ENCODE data around the gene APOL6. TPM values are rescaled to one million over a fixed set of nuclear protein-coding genes. Genes with fewer than 3 reads are reported as not detected.

APOL6 gene
- total RNA-seq, 1 donor from 2014 or later = 1.2 TPM

DNA sequence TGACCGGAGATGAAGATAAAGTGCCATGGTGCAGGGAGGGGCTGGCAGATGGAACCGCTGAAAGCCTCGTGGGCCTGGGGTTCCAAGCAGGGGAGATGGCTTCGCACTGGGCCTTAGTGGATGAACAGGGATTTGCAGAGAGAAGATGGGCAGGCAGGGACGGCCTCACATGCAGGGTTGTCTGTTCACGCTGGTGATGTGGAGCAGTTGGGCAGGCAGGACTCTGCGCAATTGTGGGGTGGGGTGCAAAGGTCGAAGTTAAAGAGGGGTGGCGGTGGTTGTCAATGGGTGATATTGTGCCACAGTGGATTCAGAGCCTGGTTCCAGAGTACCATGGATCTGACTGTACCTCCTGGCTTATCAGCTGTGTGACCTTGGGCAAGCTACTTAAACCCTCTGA, 39.0 kb upstream of the APOL6 start:
- no peak overlapping the region for H3K27ac Mint-ChIP-seq
- DNase-seq (ENCODE audit: low spot score in 2 of 2, unreplicated experiment in 2 of 2) = no peak
- H3K4me1 Mint-ChIP-seq = peaks cover 16% of the 10 kb centered on the region
- TF ChIP-seq, protein P1, sequence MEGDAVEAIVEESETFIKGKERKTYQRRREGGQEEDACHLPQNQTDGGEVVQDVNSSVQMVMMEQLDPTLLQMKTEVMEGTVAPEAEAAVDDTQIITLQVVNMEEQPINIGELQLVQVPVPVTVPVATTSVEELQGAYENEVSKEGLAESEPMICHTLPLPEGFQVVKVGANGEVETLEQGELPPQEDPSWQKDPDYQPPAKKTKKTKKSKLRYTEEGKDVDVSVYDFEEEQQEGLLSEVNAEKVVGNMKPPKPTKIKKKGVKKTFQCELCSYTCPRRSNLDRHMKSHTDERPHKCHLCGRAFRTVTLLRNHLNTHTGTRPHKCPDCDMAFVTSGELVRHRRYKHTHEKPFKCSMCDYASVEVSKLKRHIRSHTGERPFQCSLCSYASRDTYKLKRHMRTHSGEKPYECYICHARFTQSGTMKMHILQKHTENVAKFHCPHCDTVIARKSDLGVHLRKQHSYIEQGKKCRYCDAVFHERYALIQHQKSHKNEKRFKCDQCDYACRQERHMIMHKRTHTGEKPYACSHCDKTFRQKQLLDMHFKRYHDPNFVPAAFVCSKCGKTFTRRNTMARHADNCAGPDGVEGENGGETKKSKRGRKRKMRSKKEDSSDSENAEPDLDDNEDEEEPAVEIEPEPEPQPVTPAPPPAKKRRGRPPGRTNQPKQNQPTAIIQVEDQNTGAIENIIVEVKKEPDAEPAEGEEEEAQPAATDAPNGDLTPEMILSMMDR (IDR thresholded peaks at IDR 0.05; ENCODE audit: unreplicated experiment) = no peak
- no peak overlapping the region for H3K4me3 Mint-ChIP-seq
- no peaks in the 10 kb centered on the region for H3K9me3 Mint-ChIP-seq
- H3K27me3 Mint-ChIP-seq (ENCODE audit: low read depth) = no peaks in the 10 kb centered on the region
- H3K36me3 Mint-ChIP-seq = no peaks in the 10 kb centered on the region

DNA sequence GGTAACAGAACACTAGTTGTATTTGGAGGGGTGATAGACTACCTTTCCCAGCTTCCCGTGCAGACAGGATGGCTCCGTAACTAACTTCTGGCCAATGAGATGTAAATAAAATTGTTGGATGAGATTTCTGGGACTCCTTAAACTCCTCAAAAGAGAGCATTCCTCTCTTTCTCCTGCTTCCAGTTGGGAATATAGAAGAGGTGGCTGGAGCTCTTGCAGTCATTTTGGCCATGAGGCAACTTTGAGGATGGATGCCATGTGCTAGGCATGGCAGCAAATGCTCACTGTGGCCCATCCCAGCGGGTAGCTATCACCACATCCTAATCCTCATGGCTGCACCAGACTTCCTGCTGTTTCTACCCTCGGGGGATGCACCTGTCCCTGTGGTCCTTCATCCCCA, 38.5 kb upstream of the APOL6 start:
- Mint-ChIP-seq H3K27ac (no peak overlapping the region), H3K4me3 (no peak overlapping the region), H3K9me3 (no peaks in the 10 kb centered on the region), H3K27me3 (ENCODE audit: low read depth) (no peaks in the 10 kb centered on the region), H3K36me3 (no peaks in the 10 kb centered on the region), H3K4me1 (peaks cover 11% of the 10 kb centered on the region)
- no peak for DNase-seq (ENCODE audit: low spot score in 2 of 2, unreplicated experiment in 2 of 2)
- TF ChIP-seq, protein P1 (IDR thresholded peaks at IDR 0.05; ENCODE audit: unreplicated experiment) = no peak

- Mint-ChIP-seq H3K27ac (no peak overlapping the region), H3K4me1 (peaks cover 2% of the 10 kb centered on the region), H3K36me3 (no peaks in the 10 kb centered on the region), H3K4me3 (no peak overlapping the region), H3K9me3 (no peaks in the 10 kb centered on the region), H3K27me3 (ENCODE audit: low read depth) (no peaks in the 10 kb centered on the region)
- TF ChIP-seq, protein P1 (IDR thresholded peaks at IDR 0.05; ENCODE audit: unreplicated experiment) = no peak
- DNase-seq (ENCODE audit: low spot score in 2 of 2, unreplicated experiment in 2 of 2) = no peak
These were observed 37.5 kb upstream of the APOL6 start for GRCh38 chr22:35610741-35611140.

- H3K27ac Mint-ChIP-seq = no peak overlapping the region
- no peaks in the 10 kb centered on the region for H3K9me3 Mint-ChIP-seq
- no peaks in the 10 kb centered on the region for H3K27me3 Mint-ChIP-seq (ENCODE audit: low read depth)
- H3K4me1 Mint-ChIP-seq = no peaks in the 10 kb centered on the region
- H3K4me3 Mint-ChIP-seq = no peak overlapping the region
- H3K36me3 Mint-ChIP-seq = no peaks in the 10 kb centered on the region
- no peak for DNase-seq (ENCODE audit: low spot score in 2 of 2, unreplicated experiment in 2 of 2)
- TF ChIP-seq, protein P1 (IDR thresholded peaks at IDR 0.05; ENCODE audit: unreplicated experiment) = no peak
These were observed 36.9 kb upstream of the APOL6 start for GRCh38 chr22:35611200-35611890.

- TF ChIP-seq, protein P1 (IDR thresholded peaks at IDR 0.05; ENCODE audit: unreplicated experiment) = no peak
- DNase-seq (ENCODE audit: low spot score in 2 of 2, unreplicated experiment in 2 of 2) = no peak
- Mint-ChIP-seq H3K27me3 (ENCODE audit: low read depth) (no peaks in the 10 kb centered on the region), H3K4me1 (no peaks in the 10 kb centered on the region), H3K4me3 (no peak overlapping the region), H3K36me3 (no peaks in the 10 kb centered on the region), H3K9me3 (no peaks in the 10 kb centered on the region), H3K27ac (no peak overlapping the region)
These were observed 36.2 kb upstream of the APOL6 start for GRCh38 chr22:35611891-35612576.

All from mesothelial cell of epicardium (in vitro differentiated cells).